HL-60 (cell line): ENCODE data around the gene ATP2B3.

Experiments
- GABPA ChIP-seq: IDR thresholded peaks from 2 replicates; pipeline ENCODE4 v1.6.1; 2012; ENCODE audit warnings: low read depth
- REST ChIP-seq: IDR thresholded peaks from 2 replicates; pipeline ENCODE4 v1.6.1; 2012; ENCODE audit warnings: low read depth; ENCODE audit not compliant: insufficient replicate concordance
- TF ChIP-seq, protein P1 (sequence below): IDR thresholded peaks from one replicate; pipeline ENCODE4 v1.5.1; 2011; ENCODE audit warnings: low read length, control low read depth, inconsistent platforms; ENCODE audit not compliant: insufficient read depth

DNA sequence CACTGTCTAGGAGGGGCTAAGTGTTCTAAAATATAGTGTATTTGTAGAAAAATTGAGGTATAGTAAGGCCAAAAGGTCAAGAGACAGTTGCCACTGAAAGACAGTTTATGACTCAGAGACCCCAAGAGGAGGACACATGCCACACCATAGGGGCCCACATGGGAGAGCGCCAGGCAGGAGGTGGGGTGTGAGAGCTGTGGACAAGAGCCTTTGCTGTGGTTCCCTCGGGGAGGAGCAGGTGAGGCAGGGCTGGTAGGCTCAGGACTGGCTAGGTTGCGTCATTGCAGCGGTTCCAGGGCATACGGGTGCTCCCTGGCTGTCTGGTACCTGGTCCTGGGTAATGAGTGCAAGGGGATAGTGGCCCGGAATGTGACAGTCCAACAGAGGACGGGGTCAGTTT is 43.9 kb downstream of the ATP2B3 start:
- TF ChIP-seq, protein P1, sequence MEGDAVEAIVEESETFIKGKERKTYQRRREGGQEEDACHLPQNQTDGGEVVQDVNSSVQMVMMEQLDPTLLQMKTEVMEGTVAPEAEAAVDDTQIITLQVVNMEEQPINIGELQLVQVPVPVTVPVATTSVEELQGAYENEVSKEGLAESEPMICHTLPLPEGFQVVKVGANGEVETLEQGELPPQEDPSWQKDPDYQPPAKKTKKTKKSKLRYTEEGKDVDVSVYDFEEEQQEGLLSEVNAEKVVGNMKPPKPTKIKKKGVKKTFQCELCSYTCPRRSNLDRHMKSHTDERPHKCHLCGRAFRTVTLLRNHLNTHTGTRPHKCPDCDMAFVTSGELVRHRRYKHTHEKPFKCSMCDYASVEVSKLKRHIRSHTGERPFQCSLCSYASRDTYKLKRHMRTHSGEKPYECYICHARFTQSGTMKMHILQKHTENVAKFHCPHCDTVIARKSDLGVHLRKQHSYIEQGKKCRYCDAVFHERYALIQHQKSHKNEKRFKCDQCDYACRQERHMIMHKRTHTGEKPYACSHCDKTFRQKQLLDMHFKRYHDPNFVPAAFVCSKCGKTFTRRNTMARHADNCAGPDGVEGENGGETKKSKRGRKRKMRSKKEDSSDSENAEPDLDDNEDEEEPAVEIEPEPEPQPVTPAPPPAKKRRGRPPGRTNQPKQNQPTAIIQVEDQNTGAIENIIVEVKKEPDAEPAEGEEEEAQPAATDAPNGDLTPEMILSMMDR: no peak
- TF ChIP-seq GABPA (no peak), REST (no peak)
